ENCODE measurements around the gene ZEB2. TPM values are rescaled to one million over a fixed set of nuclear protein-coding genes. Genes with fewer than 3 reads are reported as not detected.

Gene ZEB2
- polyA plus RNA-seq, 1 donor from 2014 or later = 2.2 TPM

DNA sequence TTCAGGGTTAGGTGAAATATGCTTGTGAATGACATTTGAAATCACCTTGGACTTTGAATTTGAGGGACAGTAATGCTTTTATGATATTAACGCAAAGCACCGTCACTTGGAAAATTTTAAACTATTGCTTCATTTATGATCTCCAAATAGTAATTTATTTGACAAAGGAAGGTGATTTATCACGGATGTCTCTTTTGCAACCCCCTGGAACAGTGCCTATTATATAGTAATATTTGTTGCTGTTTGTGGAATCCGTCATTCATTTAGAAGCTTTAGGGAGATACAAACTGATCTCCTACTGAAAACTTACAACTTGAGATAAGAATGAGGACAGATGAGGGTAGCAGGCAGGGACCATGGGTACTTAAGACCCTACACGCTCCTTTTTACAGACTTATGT, 10.7 kb upstream of the ZEB2 start:
- Histone ChIP-seq H3K9me2 (ENCODE audit: insufficient read depth, low read length) (no peaks in the 10 kb centered on the region), H4K20me1 (ENCODE audit: insufficient read depth) (no peaks in the 10 kb centered on the region), H2AFZ (ENCODE audit: low read depth, low read length) (no peak overlapping the region), H3K9me3 (ENCODE audit: low read length) (no peaks in the 10 kb centered on the region), H3K9ac (ENCODE audit: low read length) (no peak overlapping the region), H3F3A (ENCODE audit: insufficient read depth, low read length, poor library complexity, severe bottlenecking) (no peaks in the 10 kb centered on the region), H3K4me3 (ENCODE audit: low read length) (no peak overlapping the region), H3K79me2 (replicated peaks; ENCODE audit: insufficient read depth, low read length) (no peaks in the 10 kb centered on the region), H3K4me2 (ENCODE audit: low read length) (no peak overlapping the region), H3K36me3 (ENCODE audit: insufficient read depth, low read length) (no peaks in the 10 kb centered on the region), H3K27ac (ENCODE audit: low read length) (no peak overlapping the region), H3K27me3 (ENCODE audit: insufficient read depth, low read depth, low read length) (no peaks in the 10 kb centered on the region)
- TF ChIP-seq EP300 (conservative IDR thresholded peaks at IDR 0.05; ENCODE audit: poor library complexity, severe bottlenecking) (no peak), MXI1 (conservative IDR thresholded peaks at IDR 0.05; ENCODE audit: poor library complexity, severe bottlenecking) (no peak), RAD21 (conservative IDR thresholded peaks at IDR 0.05) (no peak), SMC3 (conservative IDR thresholded peaks at IDR 0.05; ENCODE audit: poor library complexity) (no peak), EZH2 (IDR thresholded peaks at IDR 0.05; ENCODE audit: borderline replicate concordance, insufficient read depth, low read length, poor library complexity, severe bottlenecking) (no peak), POLR2AphosphoS5 (IDR thresholded peaks at IDR 0.05) (no peak), TAF1 (IDR thresholded peaks at IDR 0.05; ENCODE audit: low read depth) (no peak)
- TF ChIP-seq, protein P1, sequence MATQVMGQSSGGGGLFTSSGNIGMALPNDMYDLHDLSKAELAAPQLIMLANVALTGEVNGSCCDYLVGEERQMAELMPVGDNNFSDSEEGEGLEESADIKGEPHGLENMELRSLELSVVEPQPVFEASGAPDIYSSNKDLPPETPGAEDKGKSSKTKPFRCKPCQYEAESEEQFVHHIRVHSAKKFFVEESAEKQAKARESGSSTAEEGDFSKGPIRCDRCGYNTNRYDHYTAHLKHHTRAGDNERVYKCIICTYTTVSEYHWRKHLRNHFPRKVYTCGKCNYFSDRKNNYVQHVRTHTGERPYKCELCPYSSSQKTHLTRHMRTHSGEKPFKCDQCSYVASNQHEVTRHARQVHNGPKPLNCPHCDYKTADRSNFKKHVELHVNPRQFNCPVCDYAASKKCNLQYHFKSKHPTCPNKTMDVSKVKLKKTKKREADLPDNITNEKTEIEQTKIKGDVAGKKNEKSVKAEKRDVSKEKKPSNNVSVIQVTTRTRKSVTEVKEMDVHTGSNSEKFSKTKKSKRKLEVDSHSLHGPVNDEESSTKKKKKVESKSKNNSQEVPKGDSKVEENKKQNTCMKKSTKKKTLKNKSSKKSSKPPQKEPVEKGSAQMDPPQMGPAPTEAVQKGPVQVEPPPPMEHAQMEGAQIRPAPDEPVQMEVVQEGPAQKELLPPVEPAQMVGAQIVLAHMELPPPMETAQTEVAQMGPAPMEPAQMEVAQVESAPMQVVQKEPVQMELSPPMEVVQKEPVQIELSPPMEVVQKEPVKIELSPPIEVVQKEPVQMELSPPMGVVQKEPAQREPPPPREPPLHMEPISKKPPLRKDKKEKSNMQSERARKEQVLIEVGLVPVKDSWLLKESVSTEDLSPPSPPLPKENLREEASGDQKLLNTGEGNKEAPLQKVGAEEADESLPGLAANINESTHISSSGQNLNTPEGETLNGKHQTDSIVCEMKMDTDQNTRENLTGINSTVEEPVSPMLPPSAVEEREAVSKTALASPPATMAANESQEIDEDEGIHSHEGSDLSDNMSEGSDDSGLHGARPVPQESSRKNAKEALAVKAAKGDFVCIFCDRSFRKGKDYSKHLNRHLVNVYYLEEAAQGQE (IDR thresholded peaks at IDR 0.05; ENCODE audit: borderline replicate concordance) = no peak
- TF ChIP-seq, protein P2, sequence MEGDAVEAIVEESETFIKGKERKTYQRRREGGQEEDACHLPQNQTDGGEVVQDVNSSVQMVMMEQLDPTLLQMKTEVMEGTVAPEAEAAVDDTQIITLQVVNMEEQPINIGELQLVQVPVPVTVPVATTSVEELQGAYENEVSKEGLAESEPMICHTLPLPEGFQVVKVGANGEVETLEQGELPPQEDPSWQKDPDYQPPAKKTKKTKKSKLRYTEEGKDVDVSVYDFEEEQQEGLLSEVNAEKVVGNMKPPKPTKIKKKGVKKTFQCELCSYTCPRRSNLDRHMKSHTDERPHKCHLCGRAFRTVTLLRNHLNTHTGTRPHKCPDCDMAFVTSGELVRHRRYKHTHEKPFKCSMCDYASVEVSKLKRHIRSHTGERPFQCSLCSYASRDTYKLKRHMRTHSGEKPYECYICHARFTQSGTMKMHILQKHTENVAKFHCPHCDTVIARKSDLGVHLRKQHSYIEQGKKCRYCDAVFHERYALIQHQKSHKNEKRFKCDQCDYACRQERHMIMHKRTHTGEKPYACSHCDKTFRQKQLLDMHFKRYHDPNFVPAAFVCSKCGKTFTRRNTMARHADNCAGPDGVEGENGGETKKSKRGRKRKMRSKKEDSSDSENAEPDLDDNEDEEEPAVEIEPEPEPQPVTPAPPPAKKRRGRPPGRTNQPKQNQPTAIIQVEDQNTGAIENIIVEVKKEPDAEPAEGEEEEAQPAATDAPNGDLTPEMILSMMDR (IDR thresholded peaks at IDR 0.05; ENCODE audit: poor library complexity, severe bottlenecking) = no peak

DNA sequence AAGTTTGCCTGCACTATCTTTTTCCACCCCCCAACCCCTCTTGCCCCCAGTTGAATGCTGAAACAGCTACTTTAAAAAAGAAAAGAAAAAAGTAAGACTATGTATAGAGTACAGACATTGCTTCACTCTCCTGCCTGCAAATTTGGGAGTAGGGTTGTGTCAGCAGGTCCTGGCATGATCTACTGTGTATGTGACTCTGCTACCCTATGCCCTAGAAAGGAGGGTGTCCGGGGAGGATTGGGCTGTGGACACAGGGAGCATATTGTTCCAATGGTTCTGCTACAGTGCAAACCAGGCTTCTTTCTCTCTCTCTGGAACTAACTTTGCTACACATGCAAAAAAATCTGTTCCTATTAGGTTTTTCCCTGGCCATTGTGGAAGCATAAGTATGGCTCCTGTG, 9.9 kb upstream of the ZEB2 start:
- Histone ChIP-seq H2AFZ (ENCODE audit: low read depth, low read length) (no peak overlapping the region), H3K9me2 (ENCODE audit: insufficient read depth, low read length) (no peaks in the 10 kb centered on the region)

More for the DNA sequence above, 9.9 kb upstream of the ZEB2 start:
- no peaks in the 10 kb centered on the region for H4K20me1 ChIP-seq (ENCODE audit: insufficient read depth)
- no peak overlapping the region for H3K27ac ChIP-seq (ENCODE audit: low read length)
- H3K4me3 ChIP-seq (ENCODE audit: low read length) = no peak overlapping the region
- H3K4me2 ChIP-seq (ENCODE audit: low read length) = no peak overlapping the region
- no peak for TF ChIP-seq MXI1 (conservative IDR thresholded peaks at IDR 0.05; ENCODE audit: poor library complexity, severe bottlenecking)
- TF ChIP-seq, protein P2 (IDR thresholded peaks at IDR 0.05; ENCODE audit: poor library complexity, severe bottlenecking) = no peak
- no peak for TF ChIP-seq EZH2 (IDR thresholded peaks at IDR 0.05; ENCODE audit: borderline replicate concordance, insufficient read depth, low read length, poor library complexity, severe bottlenecking)
- no peak for TF ChIP-seq SMC3 (conservative IDR thresholded peaks at IDR 0.05; ENCODE audit: poor library complexity)
- TF ChIP-seq POLR2AphosphoS5 (IDR thresholded peaks at IDR 0.05) = no peak
- no peak for TF ChIP-seq RAD21 (conservative IDR thresholded peaks at IDR 0.05)
- TF ChIP-seq, protein P1 (IDR thresholded peaks at IDR 0.05; ENCODE audit: borderline replicate concordance) = no peak
- no peak for TF ChIP-seq TAF1 (IDR thresholded peaks at IDR 0.05; ENCODE audit: low read depth)
- no peak for TF ChIP-seq EP300 (conservative IDR thresholded peaks at IDR 0.05; ENCODE audit: poor library complexity, severe bottlenecking)
- H3K9ac ChIP-seq (ENCODE audit: low read length) = no peak overlapping the region
- no peaks in the 10 kb centered on the region for H3K79me2 ChIP-seq (replicated peaks; ENCODE audit: insufficient read depth, low read length)
- H3K36me3 ChIP-seq (ENCODE audit: insufficient read depth, low read length) = no peaks in the 10 kb centered on the region
- no peaks in the 10 kb centered on the region for H3K9me3 ChIP-seq (ENCODE audit: low read length)
- no peaks in the 10 kb centered on the region for H3K27me3 ChIP-seq (ENCODE audit: insufficient read depth, low read depth, low read length)
- no peaks in the 10 kb centered on the region for H3F3A ChIP-seq (ENCODE audit: insufficient read depth, low read length, poor library complexity, severe bottlenecking)
